Uterus (tissue), 4 donors: ENCODE results near the gene SIAH1. TPM values are rescaled to one million over a fixed set of nuclear protein-coding genes. Genes with fewer than 3 reads are reported as not detected.

Source experiments
- DNase-seq, 2 donors: peaks; one replicate each; pipeline ENCODE4 v3.0.0-alpha.2; 2019 to 2020
- H3K27ac ChIP-seq, 2 donors: fragments of 200-600 bp; sonication (generic); 1 replicate in 1 of 2; 2 replicates in 1 of 2; pipeline ENCODE4 v1.5.1; 2016 to 2018
- H3K27me3 ChIP-seq, 2 donors: fragments of 200-600 bp; sonication (generic); one replicate each; pipeline ENCODE4 v1.5.1; 2018 to 2019; ENCODE audit warnings: control low read depth in 1 of 2
- H3K36me3 ChIP-seq, 2 donors: fragments of 200-600 bp; sonication (generic); one replicate each; pipeline ENCODE4 v1.5.1; 2019; ENCODE audit warnings: control low read depth in 1 of 2
- H3K4me1 ChIP-seq, 2 donors: fragments of 200-600 bp; sonication (generic); one replicate each; pipeline ENCODE4 v1.5.1; 2018 to 2019; ENCODE audit warnings: control low read depth in 1 of 2
- H3K4me3 ChIP-seq, 2 donors: fragments of 200-600 bp; sonication (generic); 1 replicate in 1 of 2; 2 replicates in 1 of 2; pipeline ENCODE4 v1.5.1; 2018 to 2019; ENCODE audit warnings: mild to moderate bottlenecking in 1 of 2
- H3K9me3 ChIP-seq, 2 donors: fragments of 200-600 bp; sonication (generic); one replicate each; pipeline ENCODE4 v1.5.1; 2019; ENCODE audit warnings: control low read depth in 1 of 2
- CTCF ChIP-seq, 4 experiments: fragments of 200-600 bp in 2 of 4; fragments of 450-650 bp in 2 of 4; sonication (generic) in 2 of 4; IDR thresholded peaks; one replicate each; pipeline ENCODE4 v1.5.1; 2016 to 2019; ENCODE audit warnings: antibody characterized with exemption in 4 of 4, mild to moderate bottlenecking in 2 of 4, moderate library complexity in 1 of 4
- POLR2A ChIP-seq, 2 donors: fragments of 450-650 bp; IDR thresholded peaks; one replicate each; pipeline ENCODE4 v1.6.1; 2016; ENCODE audit warnings: antibody characterized with exemption in 2 of 2, mild to moderate bottlenecking in 1 of 2, moderate library complexity in 1 of 2
- intact Hi-C: fragments of 100-400 bp; cut with DNase I; formaldehyde crosslinking; loops from one replicate; pipeline ENCODE4 v1.15.1; 2023; ENCODE audit warnings: low total_unique reads
- total RNA-seq, 4 donors: library from RNA; depleted of rRNA in 3 of 4; stranded (reverse); fragments of >200 nt in 3 of 4; gene quantifications; one replicate each; pipeline versions ENCODE4 v1.1.0 to v1.2.4, GENCODE V29; 2014 to 2023
- donor health status: DM: yes; HTN: yes; CAD: no.

SIAH1 gene
- total RNA-seq, 4 donors from 2014 or later: 28.2 to 79.4 (median 41.6) TPM

GRCh38 chr16:48366165-48367093 is 18.8 kb downstream of the SIAH1 start:
- Histone ChIP-seq H3K4me1 (peaks cover 0 to 12% of the 10 kb centered on the region in 2 donors), H3K27ac (peak overlapping the region; percentile 88 to 91), H3K27me3 (no peaks in the 10 kb centered on the region), H3K9me3 (no peaks in the 10 kb centered on the region), H3K4me3 (peak overlapping the region; percentile 42 to 67), H3K36me3 (no peaks in the 10 kb centered on the region)
- intact Hi-C loops: no loop called here
- TF ChIP-seq CTCF (IDR thresholded peaks at IDR 0.05) (no peak), POLR2A (IDR thresholded peaks at IDR 0.05) (no peak)
- DNase-seq: peak; percentile 29 to 60

- Histone ChIP-seq H3K9me3 (no peaks in the 10 kb centered on the region), H3K4me1 (peaks cover 0 to 12% of the 10 kb centered on the region in 2 donors), H3K36me3 (no peaks in the 10 kb centered on the region), H3K4me3 (peak overlapping the region; percentile 42 to 67), H3K27ac (peak overlapping the region; percentile 88 to 91), H3K27me3 (no peaks in the 10 kb centered on the region)
- intact Hi-C loops: no loop called here
- TF ChIP-seq CTCF (IDR thresholded peaks at IDR 0.05) (no peak), POLR2A (IDR thresholded peaks at IDR 0.05) (peak; percentile 80 to 91)
- DNase-seq: peak; percentile 81 to 84
These were observed 19.5 kb downstream of the SIAH1 start for GRCh38 chr16:48365601-48366164.

- TF ChIP-seq POLR2A (IDR thresholded peaks at IDR 0.05) (no peak), CTCF (IDR thresholded peaks at IDR 0.05) (no peak)
- H3K9me3 ChIP-seq: no peaks in the 10 kb centered on the region
- intact Hi-C loops: no loop called here
- no peaks in the 10 kb centered on the region for H3K27me3 ChIP-seq
- peak overlapping the region; percentile 42 to 67 for H3K4me3 ChIP-seq
- H3K27ac ChIP-seq: peak overlapping the region; percentile 88 to 91
- DNase-seq: no peak
- no peaks in the 10 kb centered on the region for H3K36me3 ChIP-seq
- peaks cover 0 to 12% of the 10 kb centered on the region in 2 donors for H3K4me1 ChIP-seq
These were observed 20.1 kb downstream of the SIAH1 start for GRCh38 chr16:48365025-48365600.

- H3K9me3 ChIP-seq: no peaks in the 10 kb centered on the region
- intact Hi-C loops: no loop called here
- no peaks in the 10 kb centered on the region for H3K4me1 ChIP-seq
- no peaks in the 10 kb centered on the region for H3K27me3 ChIP-seq
- no peak for DNase-seq
- H3K4me3 ChIP-seq: no peak overlapping the region
- H3K36me3 ChIP-seq: no peaks in the 10 kb centered on the region
- TF ChIP-seq CTCF (IDR thresholded peaks at IDR 0.05) (no peak), POLR2A (IDR thresholded peaks at IDR 0.05) (no peak)
- no peak overlapping the region for H3K27ac ChIP-seq
These were observed 23.6 kb downstream of the SIAH1 start for GRCh38 chr16:48361540-48362144.
